IPS DF 6.9 (cell line): ENCODE data around the gene EYA2.

Source experiments
- DNase-seq: peaks from one replicate; pipeline ENCODE4 v3.0.0-alpha.2; 2013; ENCODE audit warnings: low read depth, low spot score
- H3K27ac ChIP-seq: one replicate; pipeline ENCODE4 v1.5.1; 2013; ENCODE audit warnings: low read length, control low read depth
- H3K27me3 ChIP-seq: 2 replicates; pipeline ENCODE4 v1.6.1; 2013; ENCODE audit warnings: mild to moderate bottlenecking, low read length; ENCODE audit not compliant: control insufficient read depth, insufficient read depth
- H3K36me3 ChIP-seq: 2 replicates; pipeline ENCODE4 v1.6.1; 2013; ENCODE audit warnings: low read length; ENCODE audit not compliant: control insufficient read depth, insufficient read depth
- H3K4me1 ChIP-seq: 2 replicates; pipeline ENCODE4 v1.6.1; 2013; ENCODE audit warnings: low read length; ENCODE audit not compliant: control insufficient read depth, insufficient read depth
- H3K4me3 ChIP-seq: 2 replicates; pipeline ENCODE4 v1.5.1; 2013; ENCODE audit warnings: mild to moderate bottlenecking, low read length
- H3K9me3 ChIP-seq: 2 replicates; pipeline ENCODE4 v1.6.1; 2013; ENCODE audit warnings: low read length, inconsistent platforms; ENCODE audit not compliant: control insufficient read depth, insufficient read depth
- WGBS: extraction: QIAGEN DNeasy Blood & Tissue Kit; methylation state at CpG from one replicate; pipeline ENCODE4 v1.1.7; 2013; ENCODE audit warnings: mixed read lengths, missing lambda C conversion rate; ENCODE audit not compliant: insufficient read length, insufficient coverage; 5-methylcytosine and 5-hydroxymethylcytosine counted together

Gene EYA2, protein sequence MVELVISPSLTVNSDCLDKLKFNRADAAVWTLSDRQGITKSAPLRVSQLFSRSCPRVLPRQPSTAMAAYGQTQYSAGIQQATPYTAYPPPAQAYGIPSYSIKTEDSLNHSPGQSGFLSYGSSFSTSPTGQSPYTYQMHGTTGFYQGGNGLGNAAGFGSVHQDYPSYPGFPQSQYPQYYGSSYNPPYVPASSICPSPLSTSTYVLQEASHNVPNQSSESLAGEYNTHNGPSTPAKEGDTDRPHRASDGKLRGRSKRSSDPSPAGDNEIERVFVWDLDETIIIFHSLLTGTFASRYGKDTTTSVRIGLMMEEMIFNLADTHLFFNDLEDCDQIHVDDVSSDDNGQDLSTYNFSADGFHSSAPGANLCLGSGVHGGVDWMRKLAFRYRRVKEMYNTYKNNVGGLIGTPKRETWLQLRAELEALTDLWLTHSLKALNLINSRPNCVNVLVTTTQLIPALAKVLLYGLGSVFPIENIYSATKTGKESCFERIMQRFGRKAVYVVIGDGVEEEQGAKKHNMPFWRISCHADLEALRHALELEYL

GRCh38 chr20:46894579-46894958 lies at the start of gene EYA2:
Gene EYA2 (plus strand): TSS chr20:46894843. CDS start chr20:46990011, 95,168 bp downstream.
- Histone ChIP-seq H3K36me3 (no peaks in the 10 kb centered on the region), H3K4me1 (no peaks in the 10 kb centered on the region), H3K27me3 (peaks cover 13% of the 10 kb centered on the region), H3K4me3 (peak within 1 kb of the TSS; percentile 61; the same call in 1 of the 2 replicates), H3K27ac (no peak within 1 kb of the TSS), H3K9me3 (no peaks in the 10 kb centered on the region)
- WGBS: no CpG with 5 or more reads among the region's 52 CpGs
- no peak for DNase-seq

GRCh38 chr20:46844965-46845364 lies 49.7 kb upstream of the EYA2 start:
- Histone ChIP-seq H3K4me3 (no peak overlapping the region), H3K27ac (no peak overlapping the region), H3K27me3 (no peaks in the 10 kb centered on the region), H3K4me1 (no peaks in the 10 kb centered on the region), H3K36me3 (no peaks in the 10 kb centered on the region), H3K9me3 (no peaks in the 10 kb centered on the region)
- no CpG with 5 or more reads among the region's 9 CpGs for WGBS
- no peak for DNase-seq

GRCh38 chr20:46849269-46849668 lies 45.4 kb upstream of the EYA2 start:
- no peaks in the 10 kb centered on the region; the same call in 1 of the 2 replicates for H3K9me3 ChIP-seq
- no CpG with 5 or more reads among the region's 4 CpGs for WGBS
- no peaks in the 10 kb centered on the region for H3K36me3 ChIP-seq
- no peak overlapping the region for H3K4me3 ChIP-seq
- no peaks in the 10 kb centered on the region for H3K4me1 ChIP-seq
- no peaks in the 10 kb centered on the region for H3K27me3 ChIP-seq
- no peak for DNase-seq
- H3K27ac ChIP-seq: no peak overlapping the region

GRCh38 chr20:46849751-46850150 lies 44.9 kb upstream of the EYA2 start:
- Histone ChIP-seq H3K9me3 (no peaks in the 10 kb centered on the region; the same call in 1 of the 2 replicates), H3K27me3 (no peaks in the 10 kb centered on the region), H3K36me3 (no peaks in the 10 kb centered on the region), H3K4me3 (no peak overlapping the region), H3K4me1 (no peaks in the 10 kb centered on the region), H3K27ac (no peak overlapping the region)
- no peak for DNase-seq
- no CpG with 5 or more reads among the region's 5 CpGs for WGBS

DNA sequence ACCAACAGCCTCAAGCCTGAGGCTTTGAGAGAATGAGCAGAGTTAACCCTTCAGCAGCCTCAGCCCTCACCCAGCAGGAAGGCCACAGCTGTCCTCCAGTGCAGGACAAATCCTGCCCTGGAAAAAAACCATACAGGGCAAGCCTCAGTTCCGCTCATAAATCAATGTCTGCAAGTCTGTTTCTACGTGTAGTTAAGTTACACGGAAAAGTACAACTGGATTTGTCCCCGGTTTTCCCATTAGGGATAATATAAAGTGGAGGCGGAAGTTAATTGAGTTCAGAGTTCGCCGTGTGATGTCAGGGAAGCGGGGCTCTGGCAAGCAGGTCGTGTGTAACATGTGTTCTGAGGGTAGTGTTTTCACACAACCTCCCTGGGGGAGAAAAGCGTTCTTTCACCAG lies 44.2 kb upstream of the EYA2 start:
- no peak overlapping the region for H3K4me3 ChIP-seq
- H3K27me3 ChIP-seq: no peaks in the 10 kb centered on the region
- H3K36me3 ChIP-seq: no peaks in the 10 kb centered on the region
- no CpG with 5 or more reads among the region's 10 CpGs for WGBS
- DNase-seq: no peak
- H3K4me1 ChIP-seq: no peaks in the 10 kb centered on the region
- no peaks in the 10 kb centered on the region; the same call in 1 of the 2 replicates for H3K9me3 ChIP-seq
- no peak overlapping the region for H3K27ac ChIP-seq

- no peaks in the 10 kb centered on the region for H3K4me1 ChIP-seq
- no peak overlapping the region for H3K27ac ChIP-seq
- no CpG with 5 or more reads among the region's 7 CpGs for WGBS
- H3K36me3 ChIP-seq: no peaks in the 10 kb centered on the region
- H3K4me3 ChIP-seq: no peak overlapping the region
- H3K27me3 ChIP-seq: no peaks in the 10 kb centered on the region
- DNase-seq: no peak
- no peaks in the 10 kb centered on the region; the same call in 1 of the 2 replicates for H3K9me3 ChIP-seq
Observed at GRCh38 chr20:46850896-46851295, 43.7 kb upstream of the EYA2 start.

DNA sequence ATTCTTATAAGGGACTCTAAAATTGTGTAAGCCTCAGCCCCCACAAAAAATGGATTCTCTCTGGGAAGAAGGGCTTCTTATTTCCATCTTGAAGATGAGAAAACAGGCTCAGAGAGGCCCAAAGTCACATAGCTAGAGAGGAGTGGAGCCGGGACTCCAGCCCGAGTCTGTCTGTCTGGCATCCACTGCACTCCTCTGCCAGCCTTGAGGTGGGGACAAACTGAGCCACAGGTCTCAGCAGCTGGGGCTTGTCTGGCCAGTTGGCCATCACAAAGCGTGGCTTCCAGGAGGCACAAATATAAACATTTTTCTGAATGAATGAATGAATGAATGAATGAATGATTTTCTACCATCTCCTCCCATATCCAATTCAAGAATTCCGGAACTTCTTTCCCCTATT lies 42.9 kb upstream of the EYA2 start:
- no peak overlapping the region for H3K4me3 ChIP-seq
- no peak overlapping the region for H3K27ac ChIP-seq
- no CpG with 5 or more reads among the region's 4 CpGs for whole genome bisulfite sequencing
- H3K27me3 ChIP-seq: no peaks in the 10 kb centered on the region
- DNase-seq: no peak
- no peaks in the 10 kb centered on the region for H3K36me3 ChIP-seq
- H3K4me1 ChIP-seq: no peaks in the 10 kb centered on the region
- H3K9me3 ChIP-seq: no peaks in the 10 kb centered on the region; the same call in 1 of the 2 replicates

DNA sequence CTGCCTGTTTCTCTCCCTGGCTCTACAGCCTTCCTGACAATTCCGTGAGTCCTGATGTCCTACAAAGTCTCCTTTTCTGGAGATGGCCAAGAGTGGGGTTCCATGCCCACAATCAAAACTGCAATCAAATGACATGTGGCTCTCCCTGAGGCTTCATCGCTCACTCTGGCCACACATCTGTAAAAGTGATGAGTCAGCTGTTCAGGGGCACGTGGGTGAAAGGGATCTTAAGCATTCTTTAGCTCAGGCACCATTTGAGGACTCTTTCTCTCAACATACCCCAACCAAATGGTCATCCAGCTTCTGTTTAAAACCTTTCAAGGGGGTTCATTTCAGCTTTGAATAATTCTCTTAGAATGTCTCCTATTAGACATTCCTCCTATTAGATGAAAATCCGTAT lies 42.3 kb upstream of the EYA2 start:
- Histone ChIP-seq H3K9me3 (no peaks in the 10 kb centered on the region; the same call in 1 of the 2 replicates), H3K4me3 (no peak overlapping the region), H3K27ac (no peak overlapping the region), H3K27me3 (no peaks in the 10 kb centered on the region), H3K4me1 (no peaks in the 10 kb centered on the region), H3K36me3 (no peaks in the 10 kb centered on the region)
- 100% methylated on average over 1 of the region's 4 CpGs for WGBS
- no peak for DNase-seq

DNA sequence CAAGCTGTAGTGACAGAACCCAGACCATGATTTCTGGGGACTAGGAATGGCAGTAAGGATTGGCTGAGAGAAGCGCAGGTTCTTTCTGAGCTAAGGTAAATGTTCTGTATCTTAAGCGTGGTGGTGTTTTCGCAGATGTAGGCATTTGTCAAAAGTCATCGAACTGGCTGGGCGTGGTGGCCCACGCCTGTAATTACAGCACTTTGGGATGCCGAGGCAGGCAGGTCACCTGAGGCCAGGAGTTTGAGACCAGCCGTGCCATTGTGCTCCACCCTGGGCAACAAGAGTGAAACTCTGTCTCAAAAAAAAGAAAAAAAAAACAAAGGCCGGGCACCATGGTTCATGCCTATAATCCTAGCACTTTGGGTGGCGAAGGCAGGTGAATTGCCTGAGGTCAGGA lies 40.7 kb upstream of the EYA2 start:
- no peak for DNase-seq
- Histone ChIP-seq H3K4me3 (no peak overlapping the region), H3K4me1 (no peaks in the 10 kb centered on the region), H3K9me3 (no peaks in the 10 kb centered on the region; the same call in 1 of the 2 replicates), H3K27ac (no peak overlapping the region), H3K36me3 (no peaks in the 10 kb centered on the region), H3K27me3 (no peaks in the 10 kb centered on the region)
- WGBS: no CpG with 5 or more reads among the region's 10 CpGs

DNA sequence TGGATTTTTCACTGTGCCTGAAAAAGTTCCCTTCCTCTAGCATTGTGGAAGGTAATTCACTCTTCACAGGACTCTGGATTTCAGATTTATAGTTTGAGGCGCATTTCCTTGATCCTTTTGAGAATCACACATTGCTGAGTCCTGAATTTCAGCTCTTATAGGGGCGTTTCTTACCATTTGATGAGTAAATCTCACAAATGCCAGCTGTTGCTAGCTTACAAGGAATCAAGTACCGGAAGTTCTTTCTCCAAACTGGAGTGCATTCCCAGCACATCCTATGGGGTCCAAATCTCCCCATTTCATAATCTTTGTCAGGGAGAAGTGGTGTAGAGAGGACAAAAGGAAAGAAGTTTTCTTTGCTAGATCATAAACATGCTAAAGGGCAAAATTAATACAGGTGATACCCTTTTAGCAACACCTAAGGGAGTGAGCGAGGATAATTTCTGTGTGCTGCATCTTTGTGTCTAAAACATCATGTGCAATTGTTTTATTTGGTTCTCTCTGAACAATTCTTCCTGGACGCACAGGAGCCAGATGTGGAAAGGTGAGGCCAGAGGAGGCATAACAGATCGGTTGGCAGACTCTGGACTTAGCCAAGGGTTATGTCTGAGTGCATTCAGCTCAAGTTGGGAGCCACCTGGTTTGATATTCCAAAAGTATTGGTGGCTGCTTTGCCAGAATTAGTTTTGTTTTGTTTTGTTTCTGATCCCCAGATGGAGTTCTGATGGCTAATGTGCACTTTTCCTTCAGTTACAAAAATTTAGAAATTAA lies 37.4 kb upstream of the EYA2 start:
- H3K4me3 ChIP-seq: no peak overlapping the region
- H3K4me1 ChIP-seq: no peaks in the 10 kb centered on the region
- no peaks in the 10 kb centered on the region for H3K36me3 ChIP-seq
- no peak overlapping the region for H3K27ac ChIP-seq
- H3K27me3 ChIP-seq: no peaks in the 10 kb centered on the region
- no peak for DNase-seq
- no CpG with 5 or more reads among the region's 6 CpGs for WGBS
- H3K9me3 ChIP-seq: no peaks in the 10 kb centered on the region; the same call in 1 of the 2 replicates
